Dedifferentiated amniotic fluid mesenchymal stem cell (primary cell): ENCODE data around the gene ATF4.

ENCODE experiments used
- DNase-seq: peaks from one replicate; pipeline ENCODE4 v3.0.0-alpha.2; 2016; ENCODE audit errors: extremely low spot score

ATF4 gene

DNA sequence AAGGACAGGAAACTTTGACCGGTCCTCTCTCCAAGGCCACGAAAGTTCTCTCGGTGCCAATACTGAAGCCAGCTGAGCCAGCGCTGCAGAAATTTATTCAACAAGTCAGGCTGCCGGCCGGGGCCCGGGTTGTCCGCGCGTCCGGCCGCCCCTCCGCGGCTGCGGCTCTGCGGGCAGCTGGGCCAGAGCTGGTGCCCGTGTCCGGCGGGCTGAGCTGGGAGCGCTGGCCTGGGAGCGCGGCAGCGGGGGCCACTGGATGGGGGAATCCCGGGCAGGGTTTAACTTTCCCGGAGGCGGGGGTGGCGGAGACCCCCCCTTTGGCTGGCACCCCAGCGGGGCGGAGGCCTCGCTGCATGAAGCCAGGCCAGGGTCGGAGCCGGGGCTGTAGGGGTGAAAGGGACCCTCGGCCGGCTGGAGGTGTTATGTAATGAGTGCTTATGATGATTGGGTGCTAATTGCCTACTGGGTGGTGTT lies 37.9 kb downstream of the ATF4 start:
- DNase-seq, result no peak

DNA sequence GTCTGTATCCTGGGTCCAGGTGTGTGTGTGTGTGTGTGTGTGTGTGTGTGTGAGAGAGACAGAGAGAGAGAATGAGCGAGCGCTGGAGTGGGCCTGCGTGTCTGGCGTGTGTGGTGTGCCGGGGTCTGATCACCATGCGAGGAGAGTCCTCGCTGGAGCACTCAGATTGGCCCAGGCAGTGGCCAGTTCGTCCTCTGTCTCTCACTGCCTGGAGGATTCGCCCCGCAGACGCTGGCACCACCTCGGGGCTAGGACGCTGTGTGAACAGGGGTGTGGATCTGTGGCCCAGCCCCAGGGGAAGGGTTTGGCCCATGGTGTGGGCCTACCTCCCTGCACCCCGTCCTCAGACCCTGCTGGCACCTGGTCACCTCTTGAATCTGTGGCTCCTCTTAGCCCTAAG lies 38.6 kb downstream of the ATF4 start:
- DNase-seq, result no peak

DNA sequence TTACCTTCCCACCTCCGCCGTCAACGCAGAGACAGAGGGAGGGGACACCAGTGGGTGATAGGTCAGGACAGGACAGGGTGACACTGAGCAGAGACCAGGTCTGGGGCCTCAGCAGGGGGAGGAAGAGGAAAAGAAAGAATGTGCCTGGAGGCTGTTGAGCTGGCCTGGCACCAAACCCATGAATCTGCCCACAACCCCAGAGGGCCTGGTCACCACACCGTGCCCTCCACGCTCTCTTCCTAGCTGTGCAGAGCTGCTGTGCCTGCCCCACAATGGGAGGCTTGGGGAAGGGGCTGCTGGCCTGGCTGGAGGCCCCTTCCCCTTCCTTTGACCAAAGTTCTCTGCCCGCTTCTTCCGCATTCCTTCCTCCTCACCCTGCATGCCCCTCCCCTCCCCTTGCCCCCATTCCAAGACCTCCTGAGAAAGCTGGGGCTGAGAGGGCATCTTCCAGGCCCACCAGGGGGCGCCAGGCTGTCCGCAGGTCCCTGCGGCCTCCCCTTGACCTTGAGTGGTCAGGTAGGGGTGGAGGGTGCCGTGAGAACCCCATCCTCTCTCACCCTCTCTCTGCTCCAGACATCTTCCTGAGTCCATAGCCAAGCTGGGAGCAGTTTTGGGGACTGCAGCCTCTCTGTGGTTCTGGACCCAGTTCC lies 39.2 kb downstream of the ATF4 start:
- DNase-seq, result no peak

DNA sequence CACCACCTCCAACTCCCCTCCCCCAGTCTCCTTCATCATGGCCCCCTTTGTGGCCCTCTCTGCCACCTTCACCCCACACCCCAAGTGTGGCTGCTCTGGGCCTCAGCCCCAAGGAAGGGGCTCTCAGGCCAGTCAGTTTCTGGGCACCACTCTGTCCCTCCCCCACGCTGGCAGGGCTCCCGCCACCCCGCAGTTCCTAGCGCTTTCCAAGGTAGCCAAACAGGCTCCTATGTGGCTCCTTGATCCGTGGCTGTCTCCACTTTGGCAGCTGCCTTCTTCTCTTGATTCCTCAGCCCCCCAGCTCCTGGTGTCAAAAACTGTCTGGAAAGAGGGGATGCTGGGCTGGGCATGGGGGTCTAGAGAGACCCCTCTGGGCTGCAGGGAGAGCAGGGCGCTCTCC lies 39.8 kb downstream of the ATF4 start:
- DNase-seq, result no peak

DNA sequence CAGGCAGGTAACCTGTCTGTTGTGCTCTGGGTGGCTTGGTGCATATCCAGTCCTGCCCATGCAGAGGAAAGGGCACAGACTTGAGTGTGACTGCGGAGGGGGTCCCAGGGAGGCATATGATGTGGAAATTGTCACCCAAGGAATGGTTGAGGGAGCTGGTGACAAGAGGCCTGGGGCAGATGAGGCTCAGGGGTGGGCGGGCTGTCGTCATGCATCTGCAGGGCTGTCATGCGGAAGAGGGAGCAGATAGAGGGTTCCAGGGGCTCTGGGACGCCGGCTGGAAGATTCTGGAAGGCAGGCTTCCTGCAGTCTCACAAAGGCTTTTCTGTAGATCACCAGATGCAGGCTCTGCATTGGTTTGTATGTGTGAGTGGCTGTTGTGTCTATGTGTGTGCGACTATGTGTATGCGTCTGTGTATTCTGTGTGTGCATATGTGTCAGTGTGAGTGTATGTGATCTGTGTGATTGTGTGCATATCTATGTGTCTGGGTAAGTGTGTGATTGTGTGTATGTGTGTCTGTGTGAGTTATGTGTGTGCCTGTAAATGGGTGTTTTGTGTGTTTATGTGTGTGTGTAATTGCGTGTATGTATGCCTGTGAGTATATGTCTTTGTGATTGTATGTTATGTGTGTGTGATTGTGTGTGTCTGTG lies 42.6 kb downstream of the ATF4 start:
- DNase-seq, result no peak

DNA sequence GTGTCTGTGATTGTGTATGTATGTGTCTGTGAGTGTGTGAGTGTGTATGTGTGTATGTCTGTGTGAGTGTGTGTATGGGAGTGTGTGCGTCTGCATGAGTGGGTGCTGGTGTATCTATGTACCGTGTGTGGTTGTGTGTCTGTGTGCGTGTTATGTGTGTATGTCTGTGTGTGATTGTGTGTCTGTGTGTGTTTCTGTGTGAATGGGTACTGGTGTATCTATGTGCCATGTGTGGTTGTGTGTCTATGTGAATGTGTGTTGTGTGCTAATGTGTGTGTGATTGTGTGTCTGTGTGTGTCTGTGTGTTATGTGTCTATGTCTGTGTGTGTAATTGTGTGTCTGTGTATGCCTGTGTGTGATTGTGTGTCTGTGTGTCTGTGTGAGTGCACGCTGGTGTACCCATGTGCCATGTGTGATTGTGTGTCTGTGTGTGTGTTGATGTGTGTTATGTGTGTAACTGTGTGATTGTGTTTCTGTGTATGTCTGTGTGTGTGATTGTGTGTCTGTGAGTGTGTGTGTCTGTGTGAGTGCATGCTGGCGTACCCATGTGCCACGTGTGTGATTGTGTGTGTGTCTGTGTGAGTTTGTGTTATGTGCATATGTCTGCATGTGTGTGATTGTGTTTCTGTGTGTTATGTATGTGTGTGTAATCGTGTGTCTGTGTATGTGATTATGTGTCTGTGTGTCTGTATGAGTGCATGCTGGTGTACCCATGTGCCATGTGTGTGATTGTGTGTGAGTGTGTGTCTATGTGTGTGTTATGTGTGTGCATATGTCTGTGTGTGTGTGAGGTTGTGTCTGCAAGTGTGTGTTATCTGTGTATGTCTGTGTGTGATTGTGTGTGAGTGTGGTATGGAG lies 43.4 kb downstream of the ATF4 start:
- no peak for DNase-seq

DNA sequence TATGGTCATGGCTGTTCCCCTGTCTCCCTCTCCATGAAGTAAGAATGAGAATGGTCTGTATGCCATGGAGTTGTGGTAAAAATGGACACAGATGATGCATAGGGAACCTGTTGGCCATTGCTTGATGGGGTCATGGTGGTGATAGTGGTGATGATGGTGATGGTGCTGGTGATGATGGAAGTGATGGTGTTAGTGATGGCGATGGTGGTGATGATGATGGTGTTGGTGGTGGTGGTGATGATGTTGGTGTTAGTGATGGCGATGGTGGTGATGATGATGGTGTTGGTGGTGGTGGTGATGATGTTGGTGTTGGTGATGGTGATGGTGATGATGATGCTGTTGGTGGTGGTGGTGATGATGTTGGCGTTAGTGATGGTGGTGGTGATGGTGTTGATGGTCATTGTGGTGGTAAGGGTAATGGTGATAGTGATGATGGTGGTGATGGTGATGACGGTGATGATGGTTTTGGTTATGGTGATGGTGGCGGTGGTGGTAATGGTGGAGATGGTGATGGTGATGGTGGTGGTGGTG lies 45.1 kb downstream of the ATF4 start:
- no peak for DNase-seq

DNA sequence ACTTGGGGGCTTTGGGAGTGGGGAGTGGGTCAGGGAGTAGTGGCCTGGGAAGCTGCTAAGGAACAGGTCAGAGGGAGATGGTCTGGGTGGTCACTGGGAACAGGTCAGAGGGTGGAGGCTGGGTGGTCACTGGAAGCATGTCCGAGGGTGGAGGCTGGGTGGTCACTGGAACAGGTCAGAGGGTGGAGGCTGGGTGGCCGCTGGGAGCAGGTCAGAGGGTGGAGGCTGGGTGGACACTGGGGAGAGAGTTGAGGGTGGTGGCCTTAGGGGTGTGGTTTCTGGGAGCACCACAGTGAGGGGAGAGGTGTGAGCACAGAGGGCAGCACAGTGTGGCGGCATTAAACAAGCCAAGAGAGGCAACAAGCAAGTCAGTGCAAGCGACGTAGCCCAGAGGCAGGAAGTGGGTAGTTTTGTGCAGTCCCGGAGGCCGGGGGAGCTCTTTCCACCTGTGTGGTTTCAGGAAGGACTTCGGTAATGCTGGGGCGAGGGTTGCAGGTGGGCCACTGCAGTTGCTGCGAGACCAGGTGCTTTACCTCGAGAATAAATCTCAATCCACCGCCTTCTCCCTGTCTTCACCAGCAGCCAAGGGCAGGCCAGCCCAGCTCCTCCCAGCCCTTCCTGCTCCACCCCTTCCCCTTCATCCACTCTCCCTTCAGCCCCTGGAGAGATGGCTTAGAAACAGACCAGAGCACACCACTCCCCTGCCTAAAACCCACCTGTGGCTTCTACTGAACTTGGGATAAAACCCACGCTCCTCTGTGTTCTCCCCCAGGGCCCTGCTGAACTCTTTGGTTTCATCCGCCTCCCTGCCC lies 47.0 kb downstream of the ATF4 start:
- no peak for DNase-seq

DNA sequence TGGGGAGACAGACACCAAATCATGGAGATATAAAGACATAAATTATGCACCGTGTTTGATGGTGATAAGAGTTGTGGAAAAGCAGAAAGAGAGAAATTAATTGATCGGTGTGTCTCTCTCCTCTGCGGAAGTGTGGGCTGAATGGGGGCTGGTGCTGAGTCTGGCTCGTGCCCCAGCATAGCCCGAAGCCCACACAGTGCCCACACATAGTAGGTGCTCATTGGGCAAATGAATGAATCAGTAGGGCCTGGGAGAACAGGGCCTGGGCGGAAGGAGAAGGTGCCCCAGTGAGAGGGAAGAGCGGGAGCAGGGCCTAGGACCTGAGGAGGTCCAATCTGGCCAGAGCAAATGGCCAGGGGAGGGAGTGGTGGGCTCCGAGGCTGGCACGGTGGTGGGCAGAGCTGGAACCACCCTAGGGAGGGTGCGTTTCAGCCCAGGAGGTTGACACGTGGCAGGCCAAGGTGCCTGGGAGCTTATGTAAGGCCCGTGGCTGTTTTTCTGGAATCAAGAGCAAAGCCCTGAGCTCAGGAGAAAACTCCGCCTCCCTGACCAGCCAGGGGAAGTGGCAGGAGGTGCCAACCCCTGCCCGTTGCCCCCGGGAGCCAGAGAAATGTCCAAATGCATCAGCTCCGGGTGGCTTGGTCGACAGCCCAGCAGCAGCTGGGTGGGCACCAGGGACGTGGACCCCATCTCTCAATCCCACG lies 48.1 kb downstream of the ATF4 start:
- DNase-seq, result no peak

DNA sequence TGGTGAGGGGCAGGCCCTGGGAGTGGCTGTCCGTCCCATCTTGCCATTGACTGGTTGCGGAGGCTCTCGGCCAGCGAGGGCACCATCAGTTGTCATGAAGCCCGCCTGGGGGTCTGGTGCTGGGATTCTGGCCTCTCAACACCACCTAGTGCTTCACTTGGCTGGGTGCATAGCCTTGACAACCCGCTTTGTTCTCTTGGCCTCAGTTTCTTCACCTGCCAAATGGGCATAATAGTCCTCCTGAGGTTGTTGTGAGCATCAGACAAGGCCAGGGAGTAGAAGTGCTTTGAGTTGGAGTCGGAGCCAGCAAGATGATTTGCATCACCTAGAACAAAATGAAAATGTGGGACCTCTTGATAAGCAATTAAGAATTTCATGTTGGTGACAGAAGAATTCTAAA lies 48.7 kb downstream of the ATF4 start:
- no peak for DNase-seq

DNA sequence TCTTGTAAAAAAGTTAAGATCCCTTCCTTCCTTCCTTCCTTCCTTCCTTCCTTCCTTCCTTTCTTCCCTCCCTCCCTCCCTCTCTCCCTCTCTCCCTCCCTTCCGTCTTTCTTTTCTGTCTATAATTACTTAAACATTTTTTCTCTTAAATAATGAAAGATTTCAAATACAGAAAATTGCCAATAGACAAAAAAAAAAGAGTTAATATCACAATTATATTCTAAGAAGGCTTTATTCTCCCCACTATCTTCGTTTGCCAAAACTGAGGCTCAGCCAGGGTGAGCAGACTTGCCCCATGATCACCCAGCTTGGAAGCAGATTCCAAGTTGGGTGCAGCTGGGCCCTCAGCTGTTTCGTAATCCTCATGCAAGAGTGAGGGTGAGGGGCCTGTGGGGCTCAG lies 49.9 kb downstream of the ATF4 start:
- no peak for DNase-seq

DNA sequence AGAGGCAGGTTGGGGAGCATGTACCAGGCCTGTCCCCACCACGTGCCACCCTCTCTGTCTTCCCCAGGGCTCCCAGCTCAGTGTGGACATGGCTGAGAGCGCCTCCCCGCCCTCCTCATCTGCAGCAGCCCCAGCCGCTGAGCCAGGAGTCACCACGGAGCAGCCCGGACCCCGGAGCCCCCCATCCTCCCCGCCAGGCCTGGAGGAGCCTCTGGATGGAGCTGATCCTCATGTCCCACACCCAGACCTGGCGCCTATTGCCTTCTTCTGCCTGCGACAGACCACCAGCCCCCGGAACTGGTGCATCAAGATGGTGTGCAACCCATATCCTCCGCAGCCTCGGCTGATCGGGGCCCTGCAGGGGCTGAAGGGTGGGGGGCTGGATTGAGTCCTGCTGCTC lies 50.3 kb downstream of the ATF4 start, which contains the start of gene CACNA1I:
Gene CACNA1I (plus strand): TSS at position 89 of the 400 bp plus-strand sequence. CDS start 0 bp downstream, at position 89.
- no peak for DNase-seq

DNA sequence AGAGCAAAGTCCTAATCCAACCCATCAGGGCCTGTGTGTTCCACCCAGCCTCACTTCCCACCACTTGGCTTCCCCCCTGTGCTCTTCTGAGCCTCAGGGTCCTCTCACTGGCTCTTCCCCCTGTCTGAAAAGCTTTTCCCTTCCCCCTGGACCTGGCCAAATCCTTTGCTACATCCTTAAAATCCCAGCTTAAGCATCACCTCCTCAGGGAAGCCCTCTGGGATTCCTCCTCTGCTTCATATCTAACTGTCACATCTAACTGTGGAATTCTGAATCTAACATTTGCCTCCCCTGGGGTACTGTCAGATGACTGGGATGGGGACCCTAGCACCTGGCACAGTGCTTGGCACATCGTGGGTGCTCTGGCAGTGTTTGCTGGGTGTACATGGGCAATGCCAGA lies 51.2 kb downstream of the ATF4 start:
- DNase-seq, result no peak
